ENCODE results near the gene ATRNL1.
"Not testable (repeated sequence)": the region's sequence is repeated elsewhere in the genome, so short reads cannot be mapped to it uniquely, and the experiment has no call there.

ATRNL1 gene

GRCh38 chr10:115214829-115215228 is 121.7 kb downstream of the ATRNL1 start:
- DNase-seq (ENCODE audit: low read depth): no peak

- DNase-seq (ENCODE audit: low read depth): no peak
Measured at GRCh38 chr10:115219203-115219602, 126.0 kb downstream of the ATRNL1 start.

DNA sequence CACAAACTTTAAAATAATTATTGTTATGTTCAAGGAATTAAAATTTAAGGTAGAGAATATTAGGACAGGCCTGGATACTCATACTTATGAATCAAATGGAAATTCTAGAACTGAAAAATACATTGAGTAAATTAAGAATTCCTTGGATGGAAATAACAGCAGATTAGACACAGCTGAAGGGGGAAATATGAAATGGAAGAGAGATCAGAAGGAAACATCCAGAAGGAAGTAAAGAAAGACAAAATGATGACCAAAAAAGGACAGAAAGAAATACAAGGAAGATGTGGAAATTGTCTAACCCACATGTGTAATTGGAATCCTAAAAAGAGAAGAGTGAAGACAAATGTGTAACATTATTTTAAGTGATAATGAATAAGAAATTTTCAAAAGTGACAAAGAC is 128.9 kb downstream of the ATRNL1 start:
- DNase-seq (ENCODE audit: low read depth): no peak

DNA sequence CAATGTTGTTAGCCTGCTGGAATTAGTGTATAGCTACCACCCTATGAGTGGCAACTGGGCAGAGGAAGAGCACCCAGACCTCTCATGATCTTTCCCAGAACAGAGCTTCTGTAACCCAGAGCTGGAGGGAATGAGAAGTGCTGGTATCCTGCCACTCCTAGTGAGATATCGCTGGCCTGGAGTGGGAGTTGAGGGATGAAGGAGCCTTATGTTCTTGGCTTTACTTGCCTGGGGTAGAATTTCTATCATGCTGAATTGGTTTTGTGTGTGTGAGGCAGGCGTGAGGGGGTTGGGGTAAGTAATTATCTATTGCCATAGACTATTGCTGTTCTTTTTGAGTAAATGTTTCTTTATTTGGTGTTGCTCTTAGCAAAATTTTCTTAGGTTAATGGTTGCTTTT is 146.6 kb downstream of the ATRNL1 start:
- DNase-seq (ENCODE audit: low read depth): no peak

GRCh38 chr10:115250784-115251183 is 157.6 kb downstream of the ATRNL1 start:
- DNase-seq (ENCODE audit: low read depth): no peak

GRCh38 chr10:115253765-115254164 is 160.6 kb downstream of the ATRNL1 start:
- DNase-seq (ENCODE audit: low read depth): not testable (repeated sequence)

DNA sequence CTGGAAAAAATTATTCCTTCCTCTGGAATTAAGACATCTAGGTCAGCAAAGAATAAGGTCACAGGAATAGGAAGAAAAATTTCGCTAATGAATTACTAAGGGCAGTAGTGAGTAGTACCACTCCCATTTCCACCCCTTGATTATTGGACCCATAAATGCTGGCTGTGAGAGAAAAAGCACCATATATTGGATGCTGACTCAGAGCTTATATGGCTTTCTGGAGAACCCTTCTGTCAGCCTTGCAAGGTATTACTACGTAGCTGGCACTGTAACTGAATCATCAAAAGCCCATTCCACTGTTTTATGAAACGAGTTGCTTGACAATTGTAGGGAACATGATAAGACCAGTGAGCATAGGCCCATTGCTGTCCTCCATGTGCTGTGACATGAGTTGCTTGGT is 179.3 kb downstream of the ATRNL1 start:
- no peak for DNase-seq (ENCODE audit: low read depth)

GRCh38 chr10:115278294-115278693 is 185.1 kb downstream of the ATRNL1 start:
- no peak for DNase-seq (ENCODE audit: low read depth)

DNA sequence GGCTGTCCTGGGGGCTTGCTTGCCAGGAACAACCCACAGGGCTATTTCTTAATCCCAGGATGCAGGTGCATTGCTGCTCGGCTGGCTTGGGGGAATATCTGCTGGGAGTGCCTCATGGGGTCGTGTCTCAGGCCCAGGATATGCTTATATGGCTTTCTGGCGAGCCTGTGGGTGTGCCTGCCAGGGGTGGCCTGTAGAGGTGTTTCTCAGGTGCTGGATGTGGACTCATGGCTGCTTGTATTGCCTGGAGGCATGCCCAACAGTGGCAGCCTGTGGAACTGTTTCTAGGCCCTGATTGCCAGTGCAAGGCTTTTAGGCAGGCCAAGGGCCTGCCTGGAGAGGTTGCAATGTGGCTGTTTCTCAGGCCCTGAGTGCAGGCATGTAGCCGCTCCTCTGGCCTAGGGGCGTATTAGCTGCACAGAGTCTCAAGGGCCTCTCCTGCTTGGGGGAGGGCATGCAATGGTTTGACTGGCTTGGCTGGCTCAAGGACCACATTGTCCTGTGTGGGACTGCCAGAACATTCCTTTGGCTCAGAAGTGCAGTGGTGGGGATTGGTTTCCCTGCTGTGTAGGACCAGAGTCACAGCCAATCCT is 202.1 kb downstream of the ATRNL1 start:
- DNase-seq (ENCODE audit: low read depth): no peak

DNA sequence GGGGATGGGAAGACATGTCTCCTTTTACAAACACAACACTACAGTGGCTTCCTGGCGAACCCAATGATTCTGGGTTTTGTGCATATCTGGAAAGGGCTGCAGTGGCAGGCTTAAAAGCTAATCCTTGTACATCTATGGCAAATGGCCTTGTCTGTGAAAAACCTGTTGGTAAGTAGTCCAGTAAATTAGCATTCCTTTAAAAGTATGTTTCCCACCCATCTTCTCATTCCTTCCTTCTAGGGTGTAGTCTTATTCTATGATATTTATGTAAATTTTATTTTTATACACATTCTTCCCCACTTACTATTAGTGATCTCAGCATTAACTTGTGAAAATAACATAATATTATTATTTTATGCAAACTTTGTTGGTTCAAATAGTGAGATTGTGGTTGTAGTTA is 206.9 kb downstream of the ATRNL1 start:
- DNase-seq (ENCODE audit: low read depth): no peak

DNA sequence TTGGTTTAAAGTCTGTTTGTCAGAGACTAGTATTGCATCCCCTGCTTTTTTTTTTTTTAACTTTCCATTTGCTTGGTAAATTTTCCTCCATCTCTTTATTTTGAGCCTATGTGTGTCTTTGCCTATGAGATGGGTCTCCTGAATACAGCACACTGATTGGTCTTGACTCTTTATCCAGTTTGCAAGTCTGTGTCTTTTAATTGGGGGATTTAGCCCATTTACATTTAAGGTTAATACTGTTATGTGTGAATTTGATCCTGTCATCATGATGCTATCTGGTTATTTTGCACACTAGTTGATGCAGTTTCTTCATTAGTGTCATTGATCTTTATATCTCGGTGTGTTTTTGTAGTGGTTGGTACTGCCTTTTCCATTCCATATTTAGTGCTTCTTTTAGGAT is 226.5 kb downstream of the ATRNL1 start:
- not testable (repeated sequence) for DNase-seq (ENCODE audit: low read depth)

DNA sequence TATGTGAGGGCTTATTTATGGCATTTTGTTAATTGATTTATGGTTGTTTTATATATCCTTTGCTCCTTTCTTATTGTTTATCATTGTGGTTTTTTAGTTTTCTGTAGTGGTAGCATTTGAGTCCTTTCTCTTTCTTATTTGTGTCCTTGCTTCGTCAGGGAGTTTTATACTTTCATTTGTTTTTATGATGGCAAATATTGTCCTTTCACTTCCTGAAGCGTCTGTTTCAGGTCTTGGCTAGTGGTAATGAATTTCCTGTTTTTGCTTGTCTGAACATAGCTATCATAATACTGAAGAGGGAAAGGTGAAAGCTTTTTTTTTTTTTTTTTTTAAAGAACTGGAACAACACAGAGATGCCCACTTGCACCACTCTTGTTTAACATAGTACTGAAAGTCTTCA is 228.2 kb downstream of the ATRNL1 start:
- no peak for DNase-seq (ENCODE audit: low read depth)

- DNase-seq (ENCODE audit: low read depth): no peak
Measured at GRCh38 chr10:115328331-115328730, 235.2 kb downstream of the ATRNL1 start.

- no peak for DNase-seq (ENCODE audit: low read depth)
Measured at GRCh38 chr10:115335366-115335765, 242.2 kb downstream of the ATRNL1 start.

DNA sequence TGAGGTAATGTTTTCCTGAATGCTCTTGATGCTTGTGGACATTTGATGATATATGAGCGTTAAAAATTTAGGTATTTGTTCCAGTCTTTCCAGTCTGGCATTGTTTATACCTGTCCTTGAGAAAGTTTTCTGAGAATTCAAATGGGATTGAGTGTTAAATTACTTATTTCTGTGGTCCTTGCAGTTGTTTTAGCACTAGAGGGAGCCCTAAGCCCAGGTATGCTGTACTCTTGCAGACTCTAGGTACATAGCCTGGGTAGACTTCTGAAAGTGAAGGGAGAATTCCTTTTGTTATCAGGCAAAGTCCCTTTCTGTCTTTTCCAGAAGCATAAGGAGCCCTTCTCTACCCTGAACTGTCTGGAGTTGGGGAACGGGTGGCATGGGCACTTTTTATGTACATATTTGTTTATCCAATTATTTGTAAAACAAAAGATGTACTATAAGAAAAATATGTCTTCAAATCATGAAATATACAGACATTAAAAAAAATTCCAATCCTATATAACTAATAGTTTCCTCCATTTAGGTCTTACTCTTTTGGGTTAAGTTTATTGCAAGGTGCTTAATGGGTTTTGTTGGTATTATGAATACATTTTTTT is 262.1 kb downstream of the ATRNL1 start:
- peak; percentile 6 for DNase-seq (ENCODE audit: low read depth)

- not testable (repeated sequence) for DNase-seq (ENCODE audit: low read depth)
Measured at GRCh38 chr10:115367920-115368319, 274.8 kb downstream of the ATRNL1 start.

- DNase-seq (ENCODE audit: low read depth): no peak
Measured at GRCh38 chr10:115379064-115379463, 285.9 kb downstream of the ATRNL1 start.

DNA sequence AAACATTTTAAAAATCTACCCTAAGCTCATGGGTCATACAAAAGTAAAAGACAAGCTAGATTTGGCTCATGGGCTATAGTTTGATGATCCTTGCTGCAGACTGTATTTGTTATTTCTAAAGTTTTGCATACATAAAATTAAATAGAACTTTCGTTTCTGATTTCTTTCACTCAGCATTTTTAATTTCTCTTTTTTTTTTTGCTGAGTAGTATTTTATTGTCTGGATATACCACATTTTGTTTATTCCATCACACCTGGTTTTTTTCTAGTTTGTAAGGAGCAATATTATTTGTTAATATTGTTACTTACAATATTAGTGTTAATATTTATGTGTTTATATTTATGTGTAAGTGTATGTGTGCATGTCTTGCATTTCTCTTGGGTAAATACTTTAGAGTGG is 291.5 kb downstream of the ATRNL1 start:
- no peak for DNase-seq (ENCODE audit: low read depth)

DNA sequence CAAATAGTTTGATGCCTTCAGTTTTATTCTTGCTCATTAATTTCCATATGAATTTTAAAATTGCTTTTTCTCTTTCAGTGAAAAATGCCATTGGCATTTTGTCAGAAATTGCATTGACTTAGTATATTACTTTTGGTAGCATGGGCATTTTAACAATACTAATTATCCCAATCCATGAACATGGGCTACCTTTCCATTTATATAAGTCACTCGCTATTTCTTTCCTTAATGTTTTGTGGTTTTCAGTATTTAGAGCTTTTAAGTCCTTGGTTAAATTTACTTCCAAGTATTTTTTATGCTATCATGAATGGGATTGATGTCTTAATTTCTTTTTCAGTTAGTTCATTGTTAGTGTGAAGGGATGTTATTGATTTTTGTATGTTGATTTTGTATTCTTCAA is 297.4 kb downstream of the ATRNL1 start:
- DNase-seq (ENCODE audit: low read depth): no peak

GRCh38 chr10:115398026-115398425 is 304.9 kb downstream of the ATRNL1 start:
- DNase-seq (ENCODE audit: low read depth): no peak

DNA sequence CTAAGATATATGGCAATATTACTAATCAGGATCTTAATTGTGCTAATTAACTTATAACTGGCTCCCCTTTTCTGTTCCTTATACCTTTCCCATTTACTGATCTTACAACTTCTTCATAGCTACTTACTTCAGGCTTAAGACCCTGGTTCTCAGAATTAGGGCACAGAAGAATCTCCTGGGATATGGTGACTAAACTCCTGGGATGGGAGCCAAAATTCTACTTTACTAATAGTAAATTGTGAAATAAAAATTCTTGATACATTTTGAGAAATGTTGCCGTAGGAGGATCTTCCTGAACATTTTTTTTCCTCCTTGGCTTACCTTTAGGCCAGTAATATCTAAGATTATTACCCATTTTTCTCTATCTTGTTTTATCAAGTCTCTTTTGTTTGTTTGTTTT is 309.5 kb downstream of the ATRNL1 start:
- peak; percentile 15 for DNase-seq (ENCODE audit: low read depth)

GRCh38 chr10:115405838-115406237 is 312.7 kb downstream of the ATRNL1 start:
- not testable (repeated sequence) for DNase-seq (ENCODE audit: low read depth)

DNA sequence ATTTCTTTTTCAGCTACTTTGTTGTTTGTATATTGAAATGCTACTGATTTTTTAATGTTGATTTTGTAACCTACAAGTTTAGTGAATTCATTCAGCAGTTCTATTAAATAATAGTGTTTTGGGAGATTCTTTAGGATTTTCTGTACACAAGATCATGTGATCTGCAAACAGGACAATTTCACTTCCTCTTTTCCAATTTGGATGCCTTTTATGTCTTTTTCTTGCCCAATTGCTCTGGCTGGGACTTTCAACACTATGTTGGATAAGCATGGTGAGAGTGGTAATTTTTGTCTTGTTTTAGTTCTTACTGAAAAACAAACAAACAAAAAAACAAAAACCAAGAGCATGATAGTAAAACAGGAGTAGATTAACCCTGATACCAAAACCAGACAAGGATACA is 316.2 kb downstream of the ATRNL1 start:
- DNase-seq (ENCODE audit: low read depth): no peak

DNA sequence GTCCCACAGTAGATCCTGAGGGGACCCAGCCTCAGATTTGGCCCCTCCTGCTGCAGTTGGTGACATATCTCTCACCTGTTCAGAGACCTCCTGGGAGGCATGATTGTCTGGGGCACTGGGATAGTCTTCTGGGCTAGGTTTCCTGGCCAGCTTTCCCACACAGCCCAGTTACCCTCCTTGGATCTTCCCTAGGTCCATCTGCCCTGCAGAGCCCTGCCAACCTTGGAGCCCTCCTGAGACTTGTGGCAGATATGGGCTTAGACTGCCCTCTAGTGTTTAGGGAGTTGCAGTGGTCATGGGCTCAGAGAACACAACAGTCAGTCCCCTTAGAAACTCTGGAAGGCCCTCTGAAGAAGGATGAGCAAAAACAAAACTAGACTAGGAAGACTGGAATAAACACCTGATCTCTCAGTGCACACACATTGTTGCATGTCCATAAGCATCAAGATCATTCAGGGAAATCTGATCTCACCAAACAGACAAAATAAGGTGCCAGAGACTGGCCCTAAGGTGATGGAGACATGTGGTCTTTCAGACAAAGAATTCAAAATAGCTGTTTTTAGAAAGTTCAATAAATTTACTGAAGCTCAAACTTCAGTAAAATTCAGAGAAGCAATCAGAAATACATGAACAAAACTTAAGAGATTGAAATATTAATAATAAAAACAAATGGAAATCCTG is 324.6 kb downstream of the ATRNL1 start:
- peak; percentile 5 for DNase-seq (ENCODE audit: low read depth)
